SK-N-SH (cell line): ENCODE data around the gene MTCH2.

Experiments
- CTCF ChIP-seq: fragments of 200-600 bp; sonication (generic); IDR thresholded peaks from 2 replicates; pipeline ENCODE4 v1.6.1; 2017; ENCODE audit warnings: antibody characterized with exemption, mild to moderate bottlenecking, moderate library complexity
- NRF1 ChIP-seq: IDR thresholded peaks from 2 replicates; pipeline ENCODE4 v1.6.1; 2012; ENCODE audit warnings: low read depth, mild to moderate bottlenecking, low read length
- RFX5 ChIP-seq: IDR thresholded peaks from 2 replicates; pipeline ENCODE4 v1.6.1; 2012; ENCODE audit warnings: mild to moderate bottlenecking, improper control_type of control experiment, low read length

DNA sequence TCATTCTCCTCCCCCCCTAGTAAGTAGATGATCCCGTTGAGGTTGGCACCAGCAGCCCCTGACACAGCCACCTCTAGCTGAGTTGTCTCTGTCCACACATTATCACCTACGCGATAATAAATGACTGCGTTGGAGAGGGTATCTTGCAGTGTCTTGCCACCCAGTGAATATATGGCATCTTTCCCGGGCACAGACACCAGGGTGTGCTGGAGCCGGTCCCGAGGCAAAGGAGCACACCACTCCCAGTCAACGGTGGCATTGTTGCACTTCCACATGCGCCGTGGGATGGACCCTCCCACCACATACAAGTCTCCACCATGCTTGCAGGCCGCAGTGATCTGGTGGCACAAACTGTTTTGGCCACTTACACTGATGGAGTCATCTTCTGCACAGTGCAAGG, 69.0 kb downstream of the MTCH2 start:
- TF ChIP-seq NRF1 (no peak), RFX5 (no peak), CTCF (no peak)
